Small intestine (tissue), 16 donors: ENCODE results near the gene TM2D1. TPM values are rescaled to one million over a fixed set of nuclear protein-coding genes. Genes with fewer than 3 reads are reported as not detected.

ENCODE experiments used
- DNase-seq, 2 donors: peaks; one replicate each; pipeline versions ENCODE4 v3.0.0 to v3.0.0-alpha.2; 2013
- FAIRE-seq: peaks from 2 replicates; lab custom pipeline; 2012; peaks lifted over from hg19 to GRCh38; lab: Jason Lieb, UNC
- H3K27ac ChIP-seq, 3 donors: one replicate each; pipeline ENCODE4 v1.5.1; 2013; ENCODE audit warnings: low read length in 2 of 3, mild to moderate bottlenecking in 2 of 3, control low read depth in 1 of 3, inconsistent platforms in 1 of 3, low read depth in 1 of 3, moderate library complexity in 1 of 3
- H3K27me3 ChIP-seq, 3 donors: one replicate each; pipeline ENCODE4 v1.6.1; 2013; ENCODE audit warnings: low read length in 3 of 3, inconsistent platforms in 1 of 3; ENCODE audit not compliant: control insufficient read depth in 3 of 3, insufficient read depth in 3 of 3
- H3K36me3 ChIP-seq, 3 donors: one replicate each; pipeline ENCODE4 v1.6.1; 2013; ENCODE audit warnings: low read length in 3 of 3, inconsistent platforms in 1 of 3, low read depth in 1 of 3, mild to moderate bottlenecking in 1 of 3, moderate library complexity in 1 of 3; ENCODE audit not compliant: control insufficient read depth in 3 of 3, insufficient read depth in 2 of 3
- H3K4me1 ChIP-seq, 3 donors: one replicate each; pipeline ENCODE4 v1.6.1; 2013; ENCODE audit warnings: low read length in 2 of 3, inconsistent platforms in 1 of 3, low read depth in 1 of 3, mild to moderate bottlenecking in 1 of 3, moderate library complexity in 1 of 3; ENCODE audit not compliant: control insufficient read depth in 3 of 3, insufficient read depth in 2 of 3
- H3K4me3 ChIP-seq, 3 donors: one replicate each; pipeline ENCODE4 v1.5.1; 2013; ENCODE audit warnings: low read length in 3 of 3, control low read depth in 1 of 3, inconsistent platforms in 1 of 3, low read depth in 1 of 3, mild to moderate bottlenecking in 1 of 3, moderate library complexity in 1 of 3
- H3K9me3 ChIP-seq, 2 donors: one replicate each; pipeline ENCODE4 v1.6.1; 2013; ENCODE audit warnings: low read depth in 1 of 2, low read length in 1 of 2; ENCODE audit not compliant: control insufficient read depth in 2 of 2, insufficient read depth in 1 of 2
- WGBS, 3 donors: extraction: QIAGEN DNeasy Blood & Tissue Kit; methylation state at CpG; one replicate each; pipeline ENCODE4 v1.1.7; 2013; 5-methylcytosine and 5-hydroxymethylcytosine counted together
- long read RNA-seq, 10 donors: transcript quantifications; one replicate each; lab custom pipeline, GENCODE V29; 2026
- polyA plus RNA-seq, 4 donors: library from polyadenylated mRNA; stranded (reverse) in 3 of 4; unstranded in 1 of 4; fragments of 200-250 nt in 3 of 4; fragments of 120-200 nt in 1 of 4; gene quantifications; one replicate each; pipeline versions ENCODE4 v1.2.1 to v1.2.3, GENCODE V29; 2013
- donor health status: healthy with polysubstance abuse.
- donor health status: control.
- donor health status: control.
- donor health status: Bipolar disorder and iron deficiency.
- donor health status: healthy.

The TM2D1 gene
- 10 to 100 TPM in 3 of 4 donors, 1 to 10 TPM in 1; 7.4 to 50.6 (median 21.3) TPM for polyA plus RNA-seq
- long read RNA-seq, donor 1: 0 reads
- long read RNA-seq, donor 2, transcript TM2D1-212 (7 exons, 969 nt): major isoform, 7 of 8 reads
- long read RNA-seq, donor 2, partial matches to known transcripts: 0 of 8 reads
- long read RNA-seq, donor 2, other reads (novel, unspliced or antisense): 0 of 8 reads
- long read RNA-seq, donor 3, transcript TM2D1-212 (7 exons, 969 nt): major isoform, 9 of 12 reads
- long read RNA-seq, donor 3, partial matches to known transcripts: 0 of 12 reads
- long read RNA-seq, donor 3, other reads (novel, unspliced or antisense): 0 of 12 reads
- long read RNA-seq, donor 4: 0 reads
- long read RNA-seq, donor 5, partial matches to known transcripts: 0 of 3 reads
- long read RNA-seq, donor 5, other reads (novel, unspliced or antisense): 0 of 3 reads
- long read RNA-seq, donor 6, transcript TM2D1-212 (7 exons, 969 nt): major isoform, 8 of 10 reads
- long read RNA-seq, donor 6, partial matches to known transcripts: 0 of 10 reads
- long read RNA-seq, donor 6, other reads (novel, unspliced or antisense): 0 of 10 reads
- long read RNA-seq, donor 7: 0 reads
- long read RNA-seq, donor 8, partial matches to known transcripts: 0 of 2 reads
- long read RNA-seq, donor 8, other reads (novel, unspliced or antisense): 0 of 2 reads
- long read RNA-seq, donor 9, transcript TM2D1-212 (7 exons, 969 nt): major isoform, 8 of 8 reads
- long read RNA-seq, donor 9, partial matches to known transcripts: 0 of 8 reads
- long read RNA-seq, donor 9, other reads (novel, unspliced or antisense): 0 of 8 reads
- long read RNA-seq, donor 10, transcript TM2D1-212 (7 exons, 969 nt): major isoform, 16 of 21 reads
- long read RNA-seq, donor 10, partial matches to known transcripts: 0 of 21 reads
- long read RNA-seq, donor 10, other reads (novel, unspliced or antisense): 0 of 21 reads

DNA sequence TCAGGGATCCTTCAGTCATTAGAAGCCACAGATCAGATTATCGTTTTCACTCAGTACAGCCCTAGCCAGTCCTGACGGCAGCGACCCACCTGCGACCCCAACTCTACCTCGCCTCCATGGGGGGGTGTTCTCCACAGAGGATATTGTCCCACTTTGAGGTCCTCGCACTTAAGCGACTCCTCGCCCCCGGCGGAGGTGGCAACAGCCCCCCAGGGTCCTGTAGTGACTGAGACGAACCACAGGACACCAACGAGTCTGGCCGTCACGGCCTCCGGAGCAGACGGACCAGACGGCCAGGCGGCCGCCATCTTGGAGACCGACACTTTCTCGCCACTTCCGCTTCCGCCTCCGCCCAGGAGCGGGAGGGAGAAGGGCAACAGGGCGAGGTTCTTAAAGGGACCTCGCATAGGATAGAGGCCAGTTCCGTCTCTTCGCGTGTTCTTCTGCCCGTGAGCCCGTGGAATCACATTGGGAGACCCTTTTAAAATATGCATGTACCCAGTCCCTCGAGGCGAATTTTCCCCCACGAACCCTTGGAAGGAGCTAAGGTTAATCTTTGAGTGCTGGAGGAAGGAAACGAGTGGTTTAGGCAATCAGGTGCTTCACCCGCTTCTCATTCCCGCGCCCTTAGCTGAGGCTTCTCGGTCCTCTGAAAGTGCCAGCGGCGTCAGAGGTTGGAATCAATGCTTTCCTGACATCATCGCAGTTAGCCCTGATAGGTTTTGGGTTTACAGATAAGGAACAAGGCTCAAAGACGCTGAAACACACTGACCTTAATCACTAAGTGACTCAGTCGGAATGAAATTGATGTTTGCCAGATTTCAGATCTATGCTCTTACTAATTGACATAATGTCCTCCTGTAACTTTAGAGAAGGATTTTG lies at the start of gene TM2D1:
Gene TM2D1, minus strand, starts transcription at position 329 of the 882 bp plus-strand sequence. Its CDS starts 21 bp downstream, at position 308.
- Histone ChIP-seq H3K27ac (peak within 1 kb of the TSS; percentile 75 to 87 (median 85)), H3K4me3 (peak within 1 kb of the TSS; percentile 59 to 99 (median 77)), H3K36me3 (peaks cover 0 to 9% (median 3%) of the 10 kb centered on the region in 3 donors), H3K27me3 (no peaks in the 10 kb centered on the region), H3K4me1 (peaks cover 2 to 3% (median 2%) of the 10 kb centered on the region in 3 donors), H3K9me3 (no peaks in the 10 kb centered on the region)
- FAIRE-seq (no peak), DNase-seq (peak; percentile 94 to 95)
- 0% methylated on average over 45 of the region's 45 CpGs for WGBS, 3 donors

DNA sequence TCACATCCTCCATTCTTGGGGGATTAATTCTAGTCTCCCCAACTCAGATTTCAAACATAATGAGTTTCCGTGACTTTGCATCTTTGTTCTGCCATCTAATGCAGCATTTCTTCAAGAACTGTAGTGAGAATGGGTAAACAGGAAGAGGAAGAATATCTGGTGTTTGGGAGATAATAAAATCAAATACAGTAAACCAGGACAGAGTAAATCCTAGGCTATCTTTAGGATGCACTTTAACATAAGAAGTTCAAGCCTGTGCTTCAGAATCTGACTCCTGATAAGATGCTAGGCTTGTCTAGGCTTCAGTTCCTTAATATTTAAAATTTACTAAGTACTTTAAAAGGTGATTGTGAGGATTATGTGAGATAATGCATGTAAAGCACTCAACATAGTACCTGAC lies 45.2 kb upstream of the TM2D1 start:
- H3K36me3 ChIP-seq: peaks cover 2 to 29% (median 5%) of the 10 kb centered on the region in 3 donors

GRCh38 chr1:61757950-61758349 lies 33.0 kb upstream of the TM2D1 start:
- no peaks in the 10 kb centered on the region for H3K27me3 ChIP-seq
- FAIRE-seq (no peak), DNase-seq (no peak)
- H3K9me3 ChIP-seq: no peaks in the 10 kb centered on the region
- WGBS, 3 donors: 70 to 82% (median 79%) methylated on average over 2 of the region's 2 CpGs
- no peak overlapping the region for H3K27ac ChIP-seq
- no peak overlapping the region for H3K4me3 ChIP-seq
- H3K4me1 ChIP-seq: no peaks in the 10 kb centered on the region
- peaks cover 0 to 6% (median 0%) of the 10 kb centered on the region in 3 donors for H3K36me3 ChIP-seq

More for the DNA sequence above, 45.2 kb upstream of the TM2D1 start:
- H3K27ac ChIP-seq: no peak overlapping the region
- 95 to 98% (median 97%) methylated on average over 1 of the region's 1 CpG for WGBS, 3 donors
- H3K4me1 ChIP-seq: no peaks in the 10 kb centered on the region
- H3K27me3 ChIP-seq: no peaks in the 10 kb centered on the region
- no peak for DNase-seq
- no peaks in the 10 kb centered on the region for H3K9me3 ChIP-seq
- no peak overlapping the region for H3K4me3 ChIP-seq
- FAIRE-seq: no peak

GRCh38 chr1:61756773-61757172 lies 31.8 kb upstream of the TM2D1 start:
- FAIRE-seq (no peak), DNase-seq (no peak)
- no peaks in the 10 kb centered on the region for H3K9me3 ChIP-seq
- H3K27me3 ChIP-seq: no peaks in the 10 kb centered on the region
- H3K4me3 ChIP-seq: no peak overlapping the region
- no peaks in the 10 kb centered on the region for H3K4me1 ChIP-seq
- no peak overlapping the region for H3K27ac ChIP-seq
- H3K36me3 ChIP-seq: peaks cover 0 to 6% (median 0%) of the 10 kb centered on the region in 3 donors
- WGBS, 3 donors: 59 to 77% (median 67%) methylated on average over 3 of the region's 3 CpGs

DNA sequence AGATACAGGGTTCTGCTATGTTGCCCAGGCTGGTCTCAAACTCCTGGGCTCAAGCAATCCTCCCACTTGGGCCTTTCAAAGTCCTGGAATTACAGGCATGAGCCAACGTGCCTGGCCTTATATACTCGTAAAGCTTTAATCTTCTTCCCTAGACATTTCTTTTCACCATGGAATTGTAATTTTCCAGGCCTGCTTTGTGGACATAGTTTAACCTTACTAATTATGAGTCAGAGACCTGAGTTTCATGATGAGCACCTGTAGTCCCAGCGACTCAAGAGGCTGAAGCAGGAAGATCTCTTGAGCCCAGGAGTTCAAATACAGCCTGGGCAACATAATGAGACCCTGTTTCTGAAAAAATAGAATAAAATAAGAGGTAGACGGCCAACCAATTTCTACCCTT lies 29.6 kb upstream of the TM2D1 start:
- WGBS, 3 donors: 79 to 88% (median 87%) methylated on average over 4 of the region's 4 CpGs

DNA sequence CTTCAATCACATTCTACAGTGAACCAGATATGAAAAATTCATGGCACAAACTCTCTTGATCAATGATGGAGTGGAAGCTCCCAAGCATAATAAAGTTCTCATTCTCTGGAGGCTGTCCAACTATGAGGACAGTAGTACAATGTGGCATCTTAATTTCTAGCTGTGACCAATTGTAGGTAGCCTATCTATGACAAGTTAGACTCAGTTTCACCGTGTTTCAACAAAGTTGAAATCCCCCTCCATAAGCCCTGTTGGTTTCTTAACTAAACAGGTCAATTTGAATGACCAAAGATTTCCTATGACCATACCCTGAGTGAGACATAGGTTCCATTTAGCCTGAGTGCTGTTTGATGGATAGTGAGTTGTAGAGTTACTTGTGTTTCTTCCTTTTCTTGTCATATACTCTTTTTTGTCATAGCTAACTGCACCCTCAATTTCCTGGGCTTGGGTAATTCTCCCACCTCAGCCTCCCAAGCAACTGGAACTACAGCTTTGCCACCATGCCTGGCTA lies 29.1 kb upstream of the TM2D1 start:
- no peak for FAIRE-seq
- no peaks in the 10 kb centered on the region for H3K27me3 ChIP-seq
- no peak for DNase-seq
- WGBS, 3 donors: 77 to 88% (median 88%) methylated on average over 1 of the region's 1 CpG
- no peak overlapping the region for H3K4me3 ChIP-seq
- H3K9me3 ChIP-seq: no peaks in the 10 kb centered on the region
- peaks cover 0 to 6% (median 0%) of the 10 kb centered on the region in 3 donors for H3K36me3 ChIP-seq
- H3K27ac ChIP-seq: no peak overlapping the region
- no peaks in the 10 kb centered on the region for H3K4me1 ChIP-seq

More for the DNA sequence above, 29.6 kb upstream of the TM2D1 start:
- DNase-seq (no peak), FAIRE-seq (no peak)
- H3K4me1 ChIP-seq: no peaks in the 10 kb centered on the region
- no peaks in the 10 kb centered on the region for H3K27me3 ChIP-seq
- no peak overlapping the region for H3K27ac ChIP-seq
- H3K4me3 ChIP-seq: no peak overlapping the region
- peaks cover 0 to 6% (median 0%) of the 10 kb centered on the region in 3 donors for H3K36me3 ChIP-seq
- no peaks in the 10 kb centered on the region for H3K9me3 ChIP-seq

DNA sequence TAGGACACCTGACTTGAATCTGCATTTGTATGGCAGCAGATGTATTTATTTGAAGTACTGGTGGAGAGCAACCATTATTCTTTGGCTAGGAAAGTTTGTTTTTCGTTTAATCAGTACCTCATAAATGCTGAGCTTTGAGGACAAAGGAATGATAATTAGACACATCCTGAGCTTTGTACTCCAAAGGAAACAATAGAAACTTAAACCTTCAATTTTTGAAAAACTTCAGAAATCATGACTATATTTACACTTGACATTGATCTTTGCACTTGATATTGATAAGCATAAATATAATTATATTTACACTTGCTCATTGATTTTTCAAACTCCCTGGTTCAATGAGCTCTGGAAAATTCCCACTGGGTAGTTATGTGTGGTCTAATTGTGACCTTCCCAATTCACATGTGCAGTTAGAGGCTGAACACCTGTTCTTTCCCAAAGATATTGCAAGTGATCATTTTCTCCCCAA lies 28.0 kb upstream of the TM2D1 start:
- DNase-seq (no peak), FAIRE-seq (no peak)
- peaks cover 0 to 6% (median 0%) of the 10 kb centered on the region in 3 donors for H3K36me3 ChIP-seq
- no peaks in the 10 kb centered on the region for H3K9me3 ChIP-seq
- H3K27ac ChIP-seq: no peak overlapping the region
- no peak overlapping the region for H3K4me3 ChIP-seq
- 11 to 56% (median 31%) methylated on average over 1 of the region's 1 CpG for WGBS, 3 donors
- H3K4me1 ChIP-seq: no peaks in the 10 kb centered on the region
- no peaks in the 10 kb centered on the region for H3K27me3 ChIP-seq
